Thyroid gland (tissue), 4 donors: ENCODE measurements around the gene SH3GLB1.

Source experiments
- POLR2A ChIP-seq, 2 donors: fragments of 450-650 bp; IDR thresholded peaks; one replicate each; pipeline ENCODE4 v1.6.1; 2017; ENCODE audit warnings: antibody characterized with exemption in 2 of 2, mild to moderate bottlenecking in 2 of 2, moderate library complexity in 1 of 2
- TF ChIP-seq, protein P1 (sequence below), 6 experiments: fragments of 200-600 bp in 3 of 6; fragments of 450-650 bp in 3 of 6; sonication (generic) in 3 of 6; IDR thresholded peaks; one replicate each; pipeline ENCODE4 v1.5.1; 2016 to 2019; ENCODE audit warnings: antibody characterized with exemption in 6 of 6, mild to moderate bottlenecking in 2 of 6, inconsistent platforms in 1 of 6, moderate library complexity in 1 of 6

DNA sequence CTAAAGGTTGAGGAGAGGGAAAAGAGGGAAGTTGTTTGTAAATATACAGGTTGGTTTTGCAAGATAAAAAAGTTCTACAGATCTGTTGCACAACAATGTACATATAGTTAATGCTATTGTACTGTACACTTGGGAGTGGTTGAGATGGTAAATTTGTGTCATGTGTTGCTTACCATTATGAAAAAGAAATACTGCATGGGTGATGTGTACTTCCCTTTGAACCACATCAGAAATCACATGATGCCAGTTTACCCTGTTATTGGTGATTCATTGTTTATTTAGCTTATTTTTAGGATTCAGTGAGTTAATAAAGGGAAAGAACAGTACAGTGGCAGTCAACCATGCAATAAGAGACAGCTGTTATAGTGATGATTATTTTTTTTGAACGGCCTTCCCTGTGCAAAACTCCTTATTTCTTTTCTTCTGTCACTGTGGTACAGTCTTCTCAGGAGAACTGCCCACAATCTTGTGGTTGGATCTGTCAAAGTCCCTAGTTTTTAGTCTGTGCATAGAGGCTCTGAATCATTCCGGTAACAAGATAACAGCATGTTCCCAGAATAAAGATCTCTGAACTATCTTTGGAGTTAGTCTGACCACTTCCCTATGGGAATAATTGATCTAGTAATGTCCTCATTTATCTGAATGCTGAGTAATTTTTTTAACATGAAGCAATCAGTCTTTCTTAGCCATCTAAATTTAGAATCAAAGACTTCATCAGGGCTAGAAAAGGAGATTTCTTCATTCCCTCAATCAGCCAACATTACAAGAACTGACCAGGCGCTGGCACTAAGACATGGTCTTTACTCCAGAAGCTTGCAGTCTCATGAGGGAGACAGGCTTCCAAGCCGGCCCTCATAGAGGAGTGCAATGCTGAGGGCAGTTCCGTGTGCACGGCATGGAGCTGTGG is 84.2 kb downstream of the SH3GLB1 start:
- no peak for TF ChIP-seq POLR2A (IDR thresholded peaks at IDR 0.05)
- TF ChIP-seq, protein P1, sequence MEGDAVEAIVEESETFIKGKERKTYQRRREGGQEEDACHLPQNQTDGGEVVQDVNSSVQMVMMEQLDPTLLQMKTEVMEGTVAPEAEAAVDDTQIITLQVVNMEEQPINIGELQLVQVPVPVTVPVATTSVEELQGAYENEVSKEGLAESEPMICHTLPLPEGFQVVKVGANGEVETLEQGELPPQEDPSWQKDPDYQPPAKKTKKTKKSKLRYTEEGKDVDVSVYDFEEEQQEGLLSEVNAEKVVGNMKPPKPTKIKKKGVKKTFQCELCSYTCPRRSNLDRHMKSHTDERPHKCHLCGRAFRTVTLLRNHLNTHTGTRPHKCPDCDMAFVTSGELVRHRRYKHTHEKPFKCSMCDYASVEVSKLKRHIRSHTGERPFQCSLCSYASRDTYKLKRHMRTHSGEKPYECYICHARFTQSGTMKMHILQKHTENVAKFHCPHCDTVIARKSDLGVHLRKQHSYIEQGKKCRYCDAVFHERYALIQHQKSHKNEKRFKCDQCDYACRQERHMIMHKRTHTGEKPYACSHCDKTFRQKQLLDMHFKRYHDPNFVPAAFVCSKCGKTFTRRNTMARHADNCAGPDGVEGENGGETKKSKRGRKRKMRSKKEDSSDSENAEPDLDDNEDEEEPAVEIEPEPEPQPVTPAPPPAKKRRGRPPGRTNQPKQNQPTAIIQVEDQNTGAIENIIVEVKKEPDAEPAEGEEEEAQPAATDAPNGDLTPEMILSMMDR (IDR thresholded peaks at IDR 0.05) = no peak
